ENCODE measurements around the gene WNK2.

- TF ChIP-seq CTCF (IDR thresholded peaks at IDR 0.05) (no peak), EZH2 (IDR thresholded peaks at IDR 0.05) (no peak), EZH2phosphoT487 (IDR thresholded peaks at IDR 0.05) (no peak)
Measured at GRCh38 chr9:93190133-93190525, 6.2 kb downstream of the WNK2 start.

Data from neural progenitor cell (in vitro differentiated cells).